ENCODE measurements around the gene OMP.

Gene OMP

GRCh38 chr11:77107950-77108349, 5.3 kb downstream of the OMP start:
- no peak for DNase-seq

GRCh38 chr11:77108436-77108835, 5.8 kb downstream of the OMP start:
- DNase-seq = no peak

GRCh38 chr11:77109236-77110019, 6.8 kb downstream of the OMP start:
- no peak for DNase-seq

GRCh38 chr11:77110836-77111235, 8.2 kb downstream of the OMP start:
- no peak for DNase-seq

GRCh38 chr11:77111277-77111676, 8.6 kb downstream of the OMP start:
- no peak for DNase-seq

- DNase-seq = no peak
These were observed 9.3 kb downstream of the OMP start for GRCh38 chr11:77111946-77112345.

- no peak for DNase-seq
These were observed 10.2 kb downstream of the OMP start for GRCh38 chr11:77112641-77113381.

GRCh38 chr11:77113382-77114088, 10.9 kb downstream of the OMP start:
- DNase-seq = no peak

GRCh38 chr11:77114089-77114463, 11.4 kb downstream of the OMP start:
- no peak for DNase-seq

GRCh38 chr11:77115181-77115611, 12.6 kb downstream of the OMP start:
- DNase-seq = no peak

GRCh38 chr11:77115956-77116355, 13.3 kb downstream of the OMP start:
- no peak for DNase-seq

- no peak for DNase-seq
These were observed 14.9 kb downstream of the OMP start for GRCh38 chr11:77117492-77117891.

- no peak for DNase-seq
These were observed 15.4 kb downstream of the OMP start for GRCh38 chr11:77118086-77118485.

- DNase-seq = no peak
These were observed 16.3 kb downstream of the OMP start for GRCh38 chr11:77118971-77119370.

GRCh38 chr11:77119531-77119936, 16.9 kb downstream of the OMP start:
- no peak for DNase-seq

- DNase-seq = no peak
These were observed 17.9 kb downstream of the OMP start for GRCh38 chr11:77120571-77120970.

GRCh38 chr11:77121096-77121640, 18.5 kb downstream of the OMP start:
- no peak for DNase-seq

- no peak for DNase-seq
These were observed 19.4 kb downstream of the OMP start for GRCh38 chr11:77121876-77122575.

- no peak for DNase-seq
These were observed 20.1 kb downstream of the OMP start for GRCh38 chr11:77122576-77123212.

- DNase-seq = no peak
These were observed 21.0 kb downstream of the OMP start for GRCh38 chr11:77123591-77123990.

- DNase-seq = no peak
These were observed 21.4 kb downstream of the OMP start for GRCh38 chr11:77124041-77124440.

GRCh38 chr11:77124488-77124887, 21.8 kb downstream of the OMP start:
- no peak for DNase-seq

Data from cerebellar nuclear complex (tissue), 1 donor.